GM10266 (cell line): ENCODE measurements around the gene CRHR1.

Source experiments
- DNase-seq: peaks from one replicate; pipeline ENCODE4 v3.0.0; 2012; ENCODE audit errors: extremely low spot score
- CTCF ChIP-seq: IDR thresholded peaks from 2 replicates; pipeline ENCODE4 v1.5.1; 2012; ENCODE audit warnings: mild to moderate bottlenecking, low read depth; ENCODE audit not compliant: control insufficient read depth, insufficient read depth; ENCODE audit errors: missing control alignments

Gene CRHR1

GRCh38 chr17:45814622-45815606 is 30.8 kb downstream of the CRHR1 start:
- DNase-seq, result no peak

GRCh38 chr17:45815752-45816151 is 31.6 kb downstream of the CRHR1 start:
- no peak for DNase-seq
- TF ChIP-seq CTCF, result no peak

More at GRCh38 chr17:45814622-45815606, 30.8 kb downstream of the CRHR1 start:
- TF ChIP-seq CTCF, result no peak

- TF ChIP-seq CTCF, result no peak
- DNase-seq, result no peak
These were observed 33.9 kb downstream of the CRHR1 start for GRCh38 chr17:45818041-45818440.

- DNase-seq, result no peak
- TF ChIP-seq CTCF, result no peak
These were observed 34.6 kb downstream of the CRHR1 start for GRCh38 chr17:45818699-45819098.

- no peak for DNase-seq
- TF ChIP-seq CTCF, result no peak
These were observed 35.5 kb downstream of the CRHR1 start for GRCh38 chr17:45819632-45820031.

- DNase-seq, result no peak
- no peak for TF ChIP-seq CTCF
These were observed 36.1 kb downstream of the CRHR1 start for GRCh38 chr17:45820052-45820780.
